ENCODE data around the gene CEP72. TPM values are rescaled to one million over a fixed set of nuclear protein-coding genes. Genes with fewer than 3 reads are reported as not detected.
"Not testable (repeated sequence)": the region's sequence is repeated elsewhere in the genome, so short reads cannot be mapped to it uniquely, and the experiment has no call there.

The CEP72 gene
- total RNA-seq, 1 experiment from 2014 or later: 33.2 TPM

- no peak for ATAC-seq
- Histone ChIP-seq H3K27ac (ENCODE audit: low read length) (no peak overlapping the region), H3K9me3 (ENCODE audit: control insufficient read depth, insufficient read depth, low read depth, low read length) (no peaks in the 10 kb centered on the region), H3K36me3 (ENCODE audit: control insufficient read depth, insufficient read depth, low read length) (no peaks in the 10 kb centered on the region), H3K4me3 (ENCODE audit: low read depth in 2 of 2, low read length in 2 of 2) (no peak overlapping the region), H3K27me3 (ENCODE audit: control insufficient read depth, insufficient read depth, low read length) (no peaks in the 10 kb centered on the region), H3K4me1 (ENCODE audit: control insufficient read depth, insufficient read depth, low read length) (peaks cover 24% of the 10 kb centered on the region)
- intact Hi-C loops (cut with micrococcal nuclease; ENCODE audit: unreplicated experiment): no loop called here
- no TSS peak for BruUV-seq (replicated peaks)
- DNase-seq (ENCODE audit: low read depth, low spot score): no peak
- ChIA-PET POLR2A (no interaction called here), CTCF (no interaction called here)
- TF ChIP-seq CTCF (IDR thresholded peaks at IDR 0.05) (no peak), POLR2AphosphoS5 (IDR thresholded peaks at IDR 0.05; ENCODE audit: low read depth, low read length) (0 out of 2 replicates have a peak, but pooled peaks have one; percentile 26), REST (IDR thresholded peaks at IDR 0.05; ENCODE audit: insufficient read depth in 1 of 2, low read depth in 2 of 2, low read length in 1 of 2) (no peak), TCF7L2 (IDR thresholded peaks at IDR 0.05; ENCODE audit: low read depth, low read length) (no peak), SIN3A (IDR thresholded peaks at IDR 0.05; ENCODE audit: borderline replicate concordance, insufficient read depth, low read depth, low read length) (no peak)
- in situ Hi-C loops (cut with HindIII; ENCODE audit: low pct_unique_long_range_greater_than_20kb, low sequenced_read_pairs): no loop called here
Observed at GRCh38 chr5:676699-677076, 64.5 kb downstream of the CEP72 start.

DNA sequence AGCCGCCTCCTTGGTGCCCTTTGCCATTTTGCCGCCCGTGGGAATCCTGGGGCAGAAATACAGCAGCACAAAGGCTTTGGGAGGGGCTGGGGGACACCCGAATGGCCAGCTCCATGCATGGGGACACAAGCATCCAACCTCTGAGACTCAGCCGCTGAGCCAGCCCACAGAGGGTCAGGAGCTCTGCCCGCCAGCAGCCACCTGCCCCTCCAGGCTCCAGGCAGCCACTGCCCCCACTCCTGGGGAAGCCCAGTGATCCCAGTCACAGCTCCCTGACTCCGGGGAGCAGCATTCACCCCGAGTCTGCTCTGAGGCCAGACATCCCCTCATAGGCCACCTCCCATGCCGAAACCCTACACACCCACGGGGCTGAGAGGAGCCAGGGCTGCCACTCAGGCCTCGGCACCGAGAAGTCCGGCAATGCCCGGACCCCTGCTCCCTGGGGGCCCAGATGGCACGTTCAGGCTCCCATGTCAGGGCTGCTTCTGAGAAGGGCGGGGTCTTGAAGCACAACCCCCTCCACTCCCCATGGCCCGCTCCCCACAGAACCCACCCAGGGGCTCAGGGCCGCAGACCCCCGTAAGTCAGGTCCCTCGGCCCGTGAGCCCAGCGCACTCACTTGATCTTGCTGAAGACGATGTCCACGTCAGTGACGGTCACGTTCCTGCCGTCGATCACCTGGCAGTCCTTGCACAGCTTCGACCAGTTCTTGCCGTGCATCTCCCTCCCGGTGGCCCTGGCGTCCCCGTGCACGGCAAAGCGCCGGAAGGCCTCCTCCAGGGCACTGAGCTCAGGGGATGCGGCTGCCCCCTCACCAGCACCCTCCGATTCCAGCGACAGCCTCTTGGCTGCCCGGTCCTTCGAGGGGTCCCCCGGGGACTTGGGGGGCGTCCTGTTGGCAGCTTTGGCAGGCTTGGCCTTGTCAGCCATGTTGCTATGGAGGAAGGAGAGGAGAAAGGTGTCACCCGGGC, 65.3 kb downstream of the CEP72 start:
- BruUV-seq (replicated peaks): no TSS peak
- intact Hi-C loops (cut with micrococcal nuclease; ENCODE audit: unreplicated experiment) (no loop called here), in situ Hi-C loops (cut with HindIII; ENCODE audit: low pct_unique_long_range_greater_than_20kb, low sequenced_read_pairs) (no loop called here)
- H3K9me3 ChIP-seq (ENCODE audit: control insufficient read depth, insufficient read depth, low read depth, low read length): no peaks in the 10 kb centered on the region
- DNase-seq (ENCODE audit: low read depth, low spot score): no peak
- CTCF ChIA-PET: no interaction called here
- TF ChIP-seq SIN3A (IDR thresholded peaks at IDR 0.05; ENCODE audit: borderline replicate concordance, insufficient read depth, low read depth, low read length) (no peak), CTCF (IDR thresholded peaks at IDR 0.05) (no peak), POLR2AphosphoS5 (IDR thresholded peaks at IDR 0.05; ENCODE audit: low read depth, low read length) (0 out of 2 replicates have a peak, but pooled peaks have one; percentile 8)
- no peak overlapping the region for H3K4me3 ChIP-seq (ENCODE audit: low read depth in 2 of 2, low read length in 2 of 2)
- no peak for ATAC-seq
- H3K27me3 ChIP-seq (ENCODE audit: control insufficient read depth, insufficient read depth, low read length): no peaks in the 10 kb centered on the region
- H3K4me1 ChIP-seq (ENCODE audit: control insufficient read depth, insufficient read depth, low read length): peaks cover 17% of the 10 kb centered on the region
- POLR2A ChIA-PET: no interaction called here
- no peak overlapping the region for H3K27ac ChIP-seq (ENCODE audit: low read length)
- H3K36me3 ChIP-seq (ENCODE audit: control insufficient read depth, insufficient read depth, low read length): no peaks in the 10 kb centered on the region

- ATAC-seq: not testable (repeated sequence)
Observed at GRCh38 chr5:678521-678920, 66.4 kb downstream of the CEP72 start.

GRCh38 chr5:679166-679895, 67.2 kb downstream of the CEP72 start:
- BruUV-seq (replicated peaks): not testable (repeated sequence)

More at GRCh38 chr5:678521-678920, 66.4 kb downstream of the CEP72 start:
- H3K27ac ChIP-seq (ENCODE audit: low read length); CTCF ChIA-PET; intact Hi-C loops (cut with micrococcal nuclease; ENCODE audit: unreplicated experiment); H3K27me3 ChIP-seq (ENCODE audit: control insufficient read depth, insufficient read depth, low read length); DNase-seq (ENCODE audit: low read depth, low spot score); H3K4me3 ChIP-seq (ENCODE audit: low read depth in 2 of 2, low read length in 2 of 2); BruUV-seq (replicated peaks); in situ Hi-C loops (cut with HindIII; ENCODE audit: low pct_unique_long_range_greater_than_20kb, low sequenced_read_pairs); H3K4me1 ChIP-seq (ENCODE audit: control insufficient read depth, insufficient read depth, low read length); POLR2A ChIA-PET; H3K36me3 ChIP-seq (ENCODE audit: control insufficient read depth, insufficient read depth, low read length); H3K9me3 ChIP-seq (ENCODE audit: control insufficient read depth, insufficient read depth, low read depth, low read length): not testable (repeated sequence)

More at GRCh38 chr5:679166-679895, 67.2 kb downstream of the CEP72 start:
- in situ Hi-C loops (cut with HindIII; ENCODE audit: low pct_unique_long_range_greater_than_20kb, low sequenced_read_pairs); H3K27me3 ChIP-seq (ENCODE audit: control insufficient read depth, insufficient read depth, low read length); H3K4me3 ChIP-seq (ENCODE audit: low read depth in 2 of 2, low read length in 2 of 2); DNase-seq (ENCODE audit: low read depth, low spot score); intact Hi-C loops (cut with micrococcal nuclease; ENCODE audit: unreplicated experiment); H3K27ac ChIP-seq (ENCODE audit: low read length); POLR2A ChIA-PET; H3K4me1 ChIP-seq (ENCODE audit: control insufficient read depth, insufficient read depth, low read length); CTCF ChIA-PET; H3K36me3 ChIP-seq (ENCODE audit: control insufficient read depth, insufficient read depth, low read length); H3K9me3 ChIP-seq (ENCODE audit: control insufficient read depth, insufficient read depth, low read depth, low read length); ATAC-seq: not testable (repeated sequence)
